SK-N-SH (cell line): Measurements from ENCODE around the gene PHF20. TPM values are rescaled to one million over a fixed set of nuclear protein-coding genes. Genes with fewer than 3 reads are reported as not detected.
A peak's percentile ranks its signal among the peaks of the same experiment; 100 is the strongest.

ENCODE experiments used
- CTCF ChIA-PET: fragments of 300-600, 350-600 bp; formaldehyde crosslinking; extraction: SDS; loops from one replicate; lab custom pipeline; 2021; lab: Yijun Ruan, JAX
- POLR2A ChIA-PET: fragments of 350-600 bp; sonication (Branson Sonifier 250); formaldehyde crosslinking; extraction: SDS; loops from one replicate; lab custom pipeline; 2020; ENCODE audit warnings: antibody characterized with exemption, inconsistent platforms; lab: Yijun Ruan, JAX
- DNase-seq: peaks from one replicate; pipeline ENCODE4 v3.0.0; 2012
- H2AFZ ChIP-seq: fragments of 200-600 bp; sonication (generic); 2 replicates; pipeline ENCODE4 v1.8.1; 2016; ENCODE audit warnings: antibody characterized with exemption, mild to moderate bottlenecking, low read depth
- H3F3A ChIP-seq: fragments of 200-600 bp; sonication (generic); replicated peaks from 2 replicates; pipeline ENCODE3; 2016; ENCODE audit warnings: antibody characterized with exemption, mild to moderate bottlenecking; ENCODE audit not compliant: insufficient read depth
- H3K27ac ChIP-seq, 2 experiments: fragments of 200-500 bp in 1 of 2; fragments of 200-600 bp in 1 of 2; sonication (Bioruptor generic) in 1 of 2; sonication (generic), shearing (Covaris generic) in 1 of 2; 2 replicates each; pipeline versions ENCODE4 v1.5.1 to v1.6.1; 2014 to 2016; ENCODE audit warnings: low read depth in 2 of 2, inconsistent platforms in 1 of 2, low read length in 1 of 2, mild to moderate bottlenecking in 1 of 2, mixed read lengths in 1 of 2
- H3K27me3 ChIP-seq: fragments of 200-600 bp; sonication (generic), shearing (Covaris generic); 2 replicates; pipeline ENCODE4 v1.6.1; 2016; ENCODE audit warnings: mixed run types; ENCODE audit not compliant: insufficient read depth
- H3K36me3 ChIP-seq, 2 experiments: fragments of 200-500 bp in 1 of 2; fragments of 200-600 bp in 1 of 2; sonication (Bioruptor generic) in 1 of 2; sonication (generic) in 1 of 2; replicated peaks in 1 of 2; 2 replicates each; pipeline versions ENCODE3 to v1.5.1; 2014 to 2016; ENCODE audit warnings: low read length in 1 of 2, mild to moderate bottlenecking in 1 of 2; ENCODE audit not compliant: insufficient read depth in 2 of 2, control insufficient read depth in 1 of 2
- H3K4me1 ChIP-seq, 2 experiments: fragments of 200-500 bp in 1 of 2; fragments of 200-600 bp in 1 of 2; sonication (Bioruptor generic) in 1 of 2; sonication (generic), shearing (Covaris generic) in 1 of 2; 2 replicates each; pipeline versions ENCODE4 v1.5.1 to v1.6.1; 2014 to 2016; ENCODE audit warnings: low read depth in 1 of 2, low read length in 1 of 2, mixed run types in 1 of 2; ENCODE audit not compliant: insufficient read depth in 2 of 2, control insufficient read depth in 1 of 2
- H3K4me2 ChIP-seq: fragments of 200-600 bp; sonication (generic), shearing (Covaris generic); 2 replicates; pipeline ENCODE4 v1.6.1; 2017; ENCODE audit warnings: mixed run types
- H3K4me3 ChIP-seq, 2 experiments: fragments of 200-500 bp in 1 of 2; fragments of 200-600 bp in 1 of 2; sonication (Bioruptor generic) in 1 of 2; sonication (generic), shearing (Covaris generic) in 1 of 2; 2 replicates each; pipeline versions ENCODE4 v1.5.1 to v1.8.1; 2014 to 2016; ENCODE audit warnings: low read depth in 2 of 2, inconsistent platforms in 1 of 2, low read length in 1 of 2, mild to moderate bottlenecking in 1 of 2, mixed read lengths in 1 of 2, moderate library complexity in 1 of 2
- H3K79me2 ChIP-seq: fragments of 200-600 bp; sonication (generic); 2 replicates; pipeline ENCODE4 v1.8.1; 2017; ENCODE audit warnings: mild to moderate bottlenecking; ENCODE audit not compliant: insufficient read depth
- H3K9ac ChIP-seq: fragments of 200-600 bp; sonication (generic); 2 replicates; pipeline ENCODE4 v1.6.1; 2017; ENCODE audit warnings: mixed run types
- H3K9me2 ChIP-seq: fragments of 200-600 bp; sonication (generic); 2 replicates; pipeline ENCODE4 v1.6.1; 2017; ENCODE audit warnings: mixed run types
- H3K9me3 ChIP-seq: fragments of 200-600 bp; sonication (generic); 2 replicates; pipeline ENCODE4 v1.6.1; 2017; ENCODE audit warnings: mixed run types, mild to moderate bottlenecking, moderate library complexity
- H4K20me1 ChIP-seq: fragments of 200-600 bp; sonication (generic); 2 replicates; pipeline ENCODE4 v1.6.1; 2017; ENCODE audit warnings: mild to moderate bottlenecking, mixed run types; ENCODE audit not compliant: insufficient read depth
- CHD2 ChIP-seq: fragments of 150-350 bp; IDR thresholded peaks from 2 replicates; pipeline ENCODE4 v1.6.1; 2018; ENCODE audit warnings: low read length; ENCODE audit not compliant: partially characterized antibody
- FOXM1 ChIP-seq: IDR thresholded peaks from 2 replicates; pipeline ENCODE4 v1.4.0; 2012; ENCODE audit warnings: low read depth, mild to moderate bottlenecking
- GABPA ChIP-seq: IDR thresholded peaks from 2 replicates; pipeline ENCODE4 v1.4.0; 2012; ENCODE audit warnings: low read depth, mild to moderate bottlenecking
- GATA2 ChIP-seq: sonication (generic); formaldehyde crosslinking; IDR thresholded peaks from 2 replicates; pipeline ENCODE4 v1.5.0; 2020; ENCODE audit warnings: mild to moderate bottlenecking, missing genetic modification reagents
- JUND ChIP-seq: IDR thresholded peaks from 2 replicates; pipeline ENCODE4 v1.4.0; 2012
- MEF2A ChIP-seq: IDR thresholded peaks from 2 replicates; pipeline ENCODE4 v1.4.0; 2012; ENCODE audit warnings: low read depth, borderline replicate concordance
- MXI1 ChIP-seq: IDR thresholded peaks from 2 replicates; pipeline ENCODE4 v1.6.1; 2012; ENCODE audit warnings: mild to moderate bottlenecking, low read depth, low read length, improper control_type of control experiment
- NFIC ChIP-seq: IDR thresholded peaks from 2 replicates; pipeline ENCODE4 v1.4.0; 2012; ENCODE audit warnings: borderline replicate concordance
- POLR2AphosphoS5 ChIP-seq: IDR thresholded peaks from 2 replicates; pipeline ENCODE4 v1.6.1; 2012; ENCODE audit warnings: low read depth, low read length
- RCOR1 ChIP-seq: fragments of 150-350 bp; IDR thresholded peaks from 2 replicates; pipeline ENCODE4 v1.6.1; 2017; ENCODE audit warnings: antibody characterized with exemption, low read length
- RXRA ChIP-seq: IDR thresholded peaks from 2 replicates; pipeline ENCODE4 v1.4.0; 2012; ENCODE audit warnings: low read depth, mild to moderate bottlenecking, borderline replicate concordance
- TAF1 ChIP-seq: IDR thresholded peaks from 2 replicates; pipeline ENCODE4 v1.6.1; 2012; ENCODE audit warnings: low read depth, mild to moderate bottlenecking, low read length, moderate library complexity, borderline replicate concordance
- TCF12 ChIP-seq: IDR thresholded peaks from 2 replicates; pipeline ENCODE4 v1.4.0; 2012
- YY1 ChIP-seq: IDR thresholded peaks from 2 replicates; pipeline ENCODE4 v1.4.0; 2012; ENCODE audit warnings: low read depth, mild to moderate bottlenecking
- WGBS: methylation state at CpG from one replicate; pipeline ENCODE4 v1.1.6; 2017; ENCODE audit warnings: low lambda C conversion rate; 5-methylcytosine and 5-hydroxymethylcytosine counted together
- polyA plus RNA-seq, 3 experiments: library from polyadenylated mRNA; depleted of rRNA; stranded (reverse); fragments of >200 nt; gene quantifications; 2 replicates each; pipeline ENCODE4 v1.2.3, GENCODE V29; 2012
- TF ChIP-seq, protein P1 (sequence below): IDR thresholded peaks from 2 replicates; pipeline ENCODE4 v1.4.0; 2012; ENCODE audit warnings: low read depth
- TF ChIP-seq, protein P2 (sequence below): IDR thresholded peaks from 2 replicates; pipeline ENCODE4 v1.4.0; 2012; ENCODE audit warnings: low read depth, borderline replicate concordance
- TF ChIP-seq, protein P3 (sequence below): fragments of 150-350 bp; IDR thresholded peaks from 2 replicates; pipeline ENCODE4 v1.6.1; 2016; ENCODE audit warnings: mild to moderate bottlenecking, low read depth, low read length

PHF20 gene
- polyA plus RNA-seq, 1 of the 3 experiments (the other 2 are of a cell fraction), result 23.8 TPM

DNA sequence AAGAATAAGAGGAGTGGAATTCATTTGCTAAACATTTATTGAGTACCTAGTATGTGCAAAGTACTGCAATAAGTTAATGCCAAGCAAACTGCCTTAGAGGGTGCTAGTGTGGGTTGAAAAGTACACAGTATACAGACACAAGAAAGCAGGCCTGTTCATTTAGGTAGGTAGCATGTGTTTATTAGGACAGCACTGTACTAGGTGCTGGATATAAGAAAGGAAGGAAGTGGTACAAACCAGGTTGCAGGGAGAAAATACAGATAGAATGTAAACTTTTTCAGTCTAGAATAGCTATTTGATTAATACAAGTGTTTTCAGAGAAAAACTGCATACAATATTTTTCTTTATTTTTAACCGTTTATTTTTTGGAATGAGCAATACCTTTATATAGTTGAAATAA, 68.1 kb downstream of the PHF20 start:
- Histone ChIP-seq H3K9ac (no peak overlapping the region), H3F3A (peaks cover 11% of the 10 kb centered on the region), H2AFZ (no peak overlapping the region), H3K4me1 (peaks cover 0 to 15% of the 10 kb centered on the region in 2 experiments; a peak in 2 of 4 replicates), H3K9me2 (no peaks in the 10 kb centered on the region), H3K9me3 (peaks cover 3% of the 10 kb centered on the region; the same call in 1 of the 2 replicates), H3K4me2 (no peak overlapping the region), H3K79me2 (peaks cover 26% of the 10 kb centered on the region), H3K27ac (peak overlapping the region in 1 of 2 experiments; percentile 77; a peak in 2 of 4 replicates), H3K4me3 (no peak overlapping the region)
- ChIA-PET CTCF (interaction anchor here (0.6 to 2.1 kb wide), 4 partner anchors 15 to 114 kb away, joined by 3 to 6 read pairs (median 4); partner anchors contain the start of genes RBM39 and SCAND1), POLR2A (interaction anchor here (1.4 to 1.6 kb wide), 2 partner anchors 10 to 98 kb away, joined by 5 to 8 read pairs; partner anchors contain the start of gene RBM39)
- WGBS, result 72% methylated on average over 1 of the region's 1 CpG
- no peak for DNase-seq
- TF ChIP-seq RXRA, result no peak
- TF ChIP-seq GABPA, result no peak
- TF ChIP-seq RCOR1, result no peak
- TF ChIP-seq TAF1, result no peak
- no peak for TF ChIP-seq JUND
- TF ChIP-seq, protein P1, sequence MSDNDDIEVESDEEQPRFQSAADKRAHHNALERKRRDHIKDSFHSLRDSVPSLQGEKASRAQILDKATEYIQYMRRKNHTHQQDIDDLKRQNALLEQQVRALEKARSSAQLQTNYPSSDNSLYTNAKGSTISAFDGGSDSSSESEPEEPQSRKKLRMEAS, result no peak
- TF ChIP-seq FOXM1, result no peak
- TF ChIP-seq MXI1, result no peak
- no peak for TF ChIP-seq MEF2A
- no peak for TF ChIP-seq YY1
- TF ChIP-seq, protein P2, sequence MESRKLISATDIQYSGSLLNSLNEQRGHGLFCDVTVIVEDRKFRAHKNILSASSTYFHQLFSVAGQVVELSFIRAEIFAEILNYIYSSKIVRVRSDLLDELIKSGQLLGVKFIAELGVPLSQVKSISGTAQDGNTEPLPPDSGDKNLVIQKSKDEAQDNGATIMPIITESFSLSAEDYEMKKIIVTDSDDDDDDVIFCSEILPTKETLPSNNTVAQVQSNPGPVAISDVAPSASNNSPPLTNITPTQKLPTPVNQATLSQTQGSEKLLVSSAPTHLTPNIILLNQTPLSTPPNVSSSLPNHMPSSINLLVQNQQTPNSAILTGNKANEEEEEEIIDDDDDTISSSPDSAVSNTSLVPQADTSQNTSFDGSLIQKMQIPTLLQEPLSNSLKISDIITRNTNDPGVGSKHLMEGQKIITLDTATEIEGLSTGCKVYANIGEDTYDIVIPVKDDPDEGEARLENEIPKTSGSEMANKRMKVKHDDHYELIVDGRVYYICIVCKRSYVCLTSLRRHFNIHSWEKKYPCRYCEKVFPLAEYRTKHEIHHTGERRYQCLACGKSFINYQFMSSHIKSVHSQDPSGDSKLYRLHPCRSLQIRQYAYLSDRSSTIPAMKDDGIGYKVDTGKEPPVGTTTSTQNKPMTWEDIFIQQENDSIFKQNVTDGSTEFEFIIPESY, result no peak
- no peak for TF ChIP-seq TCF12
- TF ChIP-seq NFIC, result no peak
- no peak for TF ChIP-seq GATA2 (CRISPR knock-in tag)
- TF ChIP-seq, protein P3, sequence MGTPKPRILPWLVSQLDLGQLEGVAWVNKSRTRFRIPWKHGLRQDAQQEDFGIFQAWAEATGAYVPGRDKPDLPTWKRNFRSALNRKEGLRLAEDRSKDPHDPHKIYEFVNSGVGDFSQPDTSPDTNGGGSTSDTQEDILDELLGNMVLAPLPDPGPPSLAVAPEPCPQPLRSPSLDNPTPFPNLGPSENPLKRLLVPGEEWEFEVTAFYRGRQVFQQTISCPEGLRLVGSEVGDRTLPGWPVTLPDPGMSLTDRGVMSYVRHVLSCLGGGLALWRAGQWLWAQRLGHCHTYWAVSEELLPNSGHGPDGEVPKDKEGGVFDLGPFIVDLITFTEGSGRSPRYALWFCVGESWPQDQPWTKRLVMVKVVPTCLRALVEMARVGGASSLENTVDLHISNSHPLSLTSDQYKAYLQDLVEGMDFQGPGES, result no peak
- no peak for TF ChIP-seq CHD2
- TF ChIP-seq POLR2AphosphoS5, result no peak
- TF ChIP-seq, all 33 proteins: peak for 0
- Histone ChIP-seq H4K20me1 (no peaks in the 10 kb centered on the region), H3K36me3 (peaks cover 3 to 23% of the 10 kb centered on the region in 2 experiments), H3K27me3 (no peaks in the 10 kb centered on the region)
